ENCODE results near the gene KCNJ14.

- TF ChIP-seq CTCF (IDR thresholded peaks at IDR 0.05) (no peak), RXRA (IDR thresholded peaks at IDR 0.05; ENCODE audit: borderline replicate concordance, low read depth) (no peak), SMC3 (IDR thresholded peaks at IDR 0.05; ENCODE audit: low read depth, low read length) (no peak), EZH2phosphoT487 (IDR thresholded peaks at IDR 0.05; ENCODE audit: borderline replicate concordance, low read depth) (no peak), EP300 (IDR thresholded peaks at IDR 0.05; ENCODE audit: borderline replicate concordance in 1 of 2, low read depth in 1 of 2, low read length in 1 of 2) (no peak), CHD2 (IDR thresholded peaks at IDR 0.05; ENCODE audit: low read length, partially characterized antibody) (no peak), MAX (IDR thresholded peaks at IDR 0.05; ENCODE audit: low read depth) (no peak), TAF1 (IDR thresholded peaks at IDR 0.05; ENCODE audit: borderline replicate concordance, low read depth, low read length) (no peak), RAD21 (IDR thresholded peaks at IDR 0.05; ENCODE audit: low read length) (no peak), USF2 (IDR thresholded peaks at IDR 0.05; ENCODE audit: borderline replicate concordance, low read depth, low read length) (no peak), POLR2AphosphoS5 (IDR thresholded peaks at IDR 0.05; ENCODE audit: low read depth, low read length) (no peak)
These were observed 41.8 kb downstream of the KCNJ14 start for GRCh38 chr19:48496959-48497727.

All from SK-N-SH (cell line).